ENCODE measurements around the gene PSG4.
"Not testable (repeated sequence)": the region's sequence is repeated elsewhere in the genome, so short reads cannot be mapped to it uniquely, and the experiment has no call there.

Gene PSG4

DNA sequence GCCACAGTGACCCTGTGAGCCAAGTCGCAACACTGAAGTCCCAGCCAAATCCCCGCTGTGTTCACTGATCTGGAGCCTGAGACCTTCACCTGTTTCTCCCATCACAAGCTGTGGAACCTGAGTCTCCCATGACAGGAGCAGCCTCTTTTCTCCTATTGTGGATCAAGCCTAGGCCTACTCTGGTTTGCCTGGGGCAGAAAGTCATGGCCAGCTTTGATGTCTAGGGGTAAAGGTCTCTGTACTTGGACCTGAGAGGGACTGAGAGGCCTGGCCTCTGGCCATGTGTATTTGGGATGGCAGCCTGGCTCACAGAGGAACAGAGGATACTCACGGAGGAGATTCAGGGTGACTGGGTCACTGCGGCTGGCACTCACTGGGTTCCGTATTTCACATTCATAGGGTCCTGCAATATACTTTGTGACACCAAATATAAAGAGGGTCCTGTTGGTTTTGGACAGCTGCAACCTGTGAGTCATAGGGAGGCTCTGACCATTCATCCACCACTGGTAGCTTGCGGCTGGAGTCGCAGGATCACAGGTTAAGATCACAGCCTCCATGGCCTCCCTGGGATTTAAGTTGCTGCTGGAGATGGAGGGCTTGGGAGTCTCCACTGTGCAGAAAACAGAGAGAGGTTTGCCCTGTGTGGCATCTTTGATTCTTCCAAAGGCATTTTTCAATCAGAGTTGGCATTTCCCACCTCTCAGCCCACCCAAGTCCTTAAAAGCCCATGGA, 7.6 kb downstream of the PSG4 start:
- not testable (repeated sequence) for DNase-seq (ENCODE audit: low read depth)

DNA sequence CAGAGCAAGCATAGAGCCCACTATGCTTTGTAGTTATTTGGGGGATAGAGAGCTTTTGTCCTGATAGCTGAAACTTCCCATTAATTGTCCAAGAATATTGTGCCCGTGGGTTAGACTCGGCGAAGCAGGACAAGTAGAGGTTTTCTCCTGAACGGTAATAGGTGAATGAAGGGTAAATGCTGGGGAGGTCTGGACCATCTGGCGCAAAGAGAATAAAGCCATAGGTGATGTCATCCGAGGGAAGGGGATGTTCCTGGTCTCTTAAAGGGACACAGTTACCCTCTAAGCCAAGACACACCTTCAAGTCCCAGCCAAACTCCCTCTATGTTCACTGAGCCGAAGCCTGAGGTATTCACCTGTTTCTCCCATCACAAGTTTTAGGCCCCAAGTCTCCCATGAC, 11.0 kb downstream of the PSG4 start:
- DNase-seq (ENCODE audit: low read depth): not testable (repeated sequence)

DNA sequence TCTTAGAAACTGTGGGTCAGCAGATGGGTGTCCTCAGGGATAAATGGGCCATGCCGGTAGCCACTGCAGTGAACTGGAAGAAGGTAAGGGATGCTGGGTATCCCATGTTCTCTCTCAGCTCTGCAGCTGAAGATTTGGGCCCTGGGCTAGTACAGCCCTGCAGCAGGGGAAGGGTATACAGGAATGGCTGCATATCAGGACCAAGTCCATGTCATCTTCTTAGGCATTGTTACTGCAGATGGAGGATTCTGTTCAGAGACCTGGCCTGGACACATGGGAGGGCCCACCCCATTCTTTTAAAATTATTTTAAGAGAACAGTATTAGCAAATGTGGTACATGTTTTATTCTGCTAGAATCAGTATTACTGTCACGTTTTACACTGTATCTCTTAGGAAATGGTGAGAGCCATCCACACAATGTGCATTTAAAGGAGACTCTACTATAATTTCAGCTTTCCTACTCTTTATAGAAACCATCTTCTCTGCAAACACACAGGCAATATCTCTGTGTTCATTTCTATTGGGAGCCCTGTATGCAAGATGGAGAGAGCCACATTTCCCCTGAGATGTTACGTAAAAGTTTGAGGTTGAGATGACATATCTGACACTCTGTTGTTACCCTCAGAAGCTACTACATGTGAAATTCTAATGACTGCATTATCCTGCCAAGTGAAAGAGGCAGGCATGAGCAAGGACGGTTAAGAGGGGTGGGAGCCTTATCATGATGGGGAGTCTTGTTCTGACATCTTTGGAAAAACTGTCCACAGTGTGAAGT, 12.9 kb downstream of the PSG4 start:
- not testable (repeated sequence) for DNase-seq (ENCODE audit: low read depth)

DNA sequence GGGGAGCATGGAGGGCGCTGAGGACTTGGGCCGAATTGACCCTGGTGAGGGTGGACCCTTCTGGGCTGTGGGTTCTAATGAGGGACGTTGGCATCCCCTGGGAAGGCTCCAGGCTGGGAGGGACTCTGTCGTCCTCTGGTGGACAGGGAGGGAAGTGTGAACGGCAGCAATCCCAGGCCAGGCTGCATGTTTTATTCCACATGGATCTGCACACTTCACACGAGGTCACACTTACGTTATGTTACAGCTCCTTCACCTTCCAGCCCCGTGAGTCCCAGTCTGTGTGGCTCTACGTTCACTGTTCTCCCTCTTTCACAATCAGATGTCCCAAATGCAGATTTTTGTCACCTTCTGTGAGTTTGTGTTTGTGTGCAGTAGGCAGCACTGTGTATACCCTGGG, 17.3 kb downstream of the PSG4 start:
- DNase-seq (ENCODE audit: low read depth): not testable (repeated sequence)

DNA sequence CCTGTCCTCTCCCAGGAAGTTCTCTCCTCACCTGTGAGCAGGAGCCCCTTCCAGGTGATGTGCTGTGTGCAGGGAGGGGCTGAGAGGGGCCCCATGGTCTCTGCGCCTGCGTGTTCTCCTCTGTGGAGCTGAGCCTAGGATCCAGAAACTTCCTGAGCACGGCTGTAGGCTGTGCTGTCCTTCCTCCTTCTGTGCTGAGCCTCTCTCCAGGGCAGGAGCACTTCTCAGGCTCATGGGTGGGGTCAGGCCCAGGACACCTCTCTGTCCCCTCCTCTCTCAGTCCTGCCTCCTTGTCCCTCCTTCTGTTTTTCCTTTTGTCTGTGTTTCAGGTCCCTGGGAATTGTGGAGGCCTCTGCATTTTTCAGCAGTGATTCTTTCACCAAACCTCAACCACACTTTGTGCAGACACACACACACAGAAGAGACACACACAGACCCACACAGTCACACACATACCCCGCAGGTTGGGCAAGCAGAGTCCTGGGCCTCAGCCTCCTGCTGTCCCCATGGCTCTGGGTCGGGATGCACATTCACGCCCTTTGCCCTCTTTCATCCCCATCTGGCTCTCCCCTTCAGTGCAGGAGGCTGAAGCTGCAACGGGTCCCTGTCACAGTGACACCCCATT, 19.0 kb downstream of the PSG4 start, which contains the start of gene PSG5:
TSS of gene PSG5 (minus strand) at position 226 of the 625 bp plus-strand sequence. CDS start at position 95, 131 bp downstream.
- not testable (repeated sequence) for DNase-seq (ENCODE audit: low read depth)

DNA sequence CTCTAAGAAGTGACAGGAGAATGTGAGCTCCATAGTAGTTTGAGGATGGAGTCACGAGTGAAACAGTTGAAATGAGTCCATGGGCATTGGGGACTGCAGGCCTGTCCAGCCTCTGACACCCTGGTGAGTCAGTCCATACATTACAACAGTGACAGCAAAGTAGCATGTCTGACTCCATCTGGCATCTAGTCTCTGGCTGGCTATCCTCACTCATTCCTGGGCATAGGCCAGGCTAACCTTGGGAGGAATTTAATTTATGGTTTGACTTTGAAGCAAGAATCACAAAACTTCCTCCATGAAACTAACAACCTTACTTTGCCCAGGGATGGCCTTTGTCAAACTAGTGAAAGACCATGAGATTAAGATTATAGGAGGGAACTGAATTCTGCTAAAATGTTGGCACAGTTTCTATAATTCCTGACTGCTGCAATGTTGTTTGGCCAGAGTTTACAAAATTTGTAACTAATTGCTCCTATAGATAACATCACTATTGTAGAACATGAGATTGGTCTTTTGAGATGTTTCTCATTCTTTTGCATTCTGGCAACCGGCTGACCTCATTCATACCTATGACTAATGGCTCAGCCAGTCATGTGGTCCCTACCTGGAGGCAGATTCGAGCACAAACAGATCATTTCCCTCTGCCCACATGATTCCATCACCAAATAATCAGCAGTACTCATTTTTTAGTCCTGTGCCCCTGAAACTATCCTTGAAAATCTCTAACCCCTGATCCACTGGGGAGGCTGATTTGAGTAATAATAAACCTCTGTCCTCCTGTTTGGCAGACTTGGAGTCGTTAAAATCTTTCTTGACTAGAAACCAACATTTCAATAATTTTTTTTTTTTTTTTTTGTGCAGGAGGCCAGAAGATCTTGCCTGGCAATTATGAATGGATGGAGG, 23.3 kb downstream of the PSG4 start:
- not testable (repeated sequence) for DNase-seq (ENCODE audit: low read depth)

DNA sequence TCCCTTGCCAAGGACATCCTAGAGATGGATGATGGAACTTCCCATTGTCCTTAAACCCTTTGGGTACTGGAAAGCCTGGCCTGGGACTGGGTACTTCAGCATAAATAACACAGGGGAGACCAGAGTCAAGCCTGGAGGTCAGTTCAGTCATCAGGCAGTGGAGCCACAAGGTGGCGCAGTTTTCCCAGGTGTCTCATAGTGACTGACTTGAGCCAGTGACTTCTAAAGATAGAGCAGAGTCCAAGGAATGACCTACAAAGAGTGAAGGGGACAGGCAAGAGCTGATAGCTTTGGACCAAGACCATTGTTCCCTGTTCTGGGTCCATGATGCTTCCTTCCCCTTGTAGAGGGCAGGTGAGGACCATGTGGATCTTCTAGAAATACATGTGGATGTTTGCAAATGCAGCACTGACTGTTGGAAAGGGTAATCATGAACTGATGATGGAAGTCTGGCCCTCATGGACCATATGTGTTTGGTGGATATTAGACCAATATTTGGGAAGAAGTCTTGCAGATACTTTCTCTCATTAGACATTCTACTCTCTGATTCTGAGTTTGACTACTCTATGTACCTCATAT, 25.8 kb downstream of the PSG4 start:
- DNase-seq (ENCODE audit: low read depth): not testable (repeated sequence)

DNA sequence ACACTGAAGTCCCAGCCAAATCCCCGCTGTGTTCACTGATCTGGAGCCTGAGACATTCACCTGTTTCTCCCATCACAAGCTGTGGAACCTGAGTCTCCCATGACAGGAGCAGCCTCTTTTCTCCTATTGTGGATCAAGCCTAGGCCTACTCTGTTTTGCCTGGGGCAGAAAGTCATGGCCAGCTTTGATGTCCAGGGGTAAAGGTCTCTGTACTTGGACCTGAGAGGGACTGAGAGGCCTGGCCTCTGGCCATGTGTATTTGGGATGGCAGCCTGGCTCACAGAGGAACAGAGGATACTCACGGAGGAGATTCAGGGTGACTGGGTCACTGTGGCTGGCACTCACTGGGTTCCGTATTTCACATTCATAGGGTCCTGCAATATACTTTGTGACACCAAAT, 26.9 kb downstream of the PSG4 start:
- not testable (repeated sequence) for DNase-seq (ENCODE audit: low read depth)

DNA sequence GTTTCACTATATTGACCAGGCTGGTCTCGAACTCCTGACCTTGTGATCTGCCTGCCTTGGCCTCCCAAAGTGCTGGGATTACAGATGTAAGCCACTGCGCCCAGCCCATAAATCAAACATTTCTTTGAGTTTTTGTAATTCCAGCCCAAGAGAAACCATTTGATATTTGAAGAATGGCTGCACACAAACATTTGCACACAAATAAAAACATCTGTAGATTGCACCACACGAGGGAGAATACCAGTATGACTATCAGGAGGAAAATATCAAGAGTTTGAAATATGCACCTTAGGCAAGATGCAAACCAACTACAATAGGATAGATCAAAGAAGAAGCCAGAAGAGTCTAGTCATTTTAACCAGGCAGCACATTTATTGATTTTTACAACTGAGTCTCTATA, 39.5 kb downstream of the PSG4 start:
- DNase-seq (ENCODE audit: low read depth): not testable (repeated sequence)

DNA sequence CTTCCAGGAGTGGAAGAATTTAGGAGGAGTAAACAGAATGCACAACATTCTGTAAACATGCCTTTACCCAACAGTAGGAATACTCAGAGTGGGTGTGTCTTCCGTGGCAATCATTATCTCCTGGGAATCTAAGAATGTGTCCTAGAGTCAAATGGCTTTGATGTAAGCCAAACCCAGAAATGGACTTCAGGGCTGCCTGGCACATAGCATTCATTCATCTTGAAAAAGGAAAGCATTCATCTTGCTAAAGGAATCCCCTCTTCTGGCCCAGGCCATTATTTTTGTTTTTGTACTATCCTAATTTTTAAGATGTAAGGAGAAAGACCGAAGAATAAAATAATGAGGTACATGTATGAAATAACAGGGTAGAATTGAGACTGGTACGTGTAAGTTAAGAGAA, 42.3 kb downstream of the PSG4 start:
- not testable (repeated sequence) for DNase-seq (ENCODE audit: low read depth)

DNA sequence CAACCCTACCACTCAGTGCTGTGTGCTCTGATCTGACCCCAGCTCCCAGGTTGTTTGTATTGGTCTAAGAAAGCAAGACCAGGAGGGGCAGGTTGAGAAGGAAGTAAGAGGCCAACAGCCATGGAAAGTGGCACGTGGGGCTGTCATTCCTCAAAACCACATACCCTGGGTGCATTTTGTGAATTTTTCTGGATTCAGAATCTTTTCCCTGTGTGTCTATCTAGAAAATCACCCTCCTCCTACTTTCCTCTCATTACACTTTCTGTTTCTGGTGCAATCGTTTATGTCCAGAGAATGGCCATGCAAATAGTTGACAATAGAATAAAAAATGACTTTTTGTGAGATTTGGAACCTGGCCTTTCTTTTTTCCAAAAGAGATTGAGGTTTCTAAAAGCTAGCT, 43.2 kb downstream of the PSG4 start:
- DNase-seq (ENCODE audit: low read depth): not testable (repeated sequence)

DNA sequence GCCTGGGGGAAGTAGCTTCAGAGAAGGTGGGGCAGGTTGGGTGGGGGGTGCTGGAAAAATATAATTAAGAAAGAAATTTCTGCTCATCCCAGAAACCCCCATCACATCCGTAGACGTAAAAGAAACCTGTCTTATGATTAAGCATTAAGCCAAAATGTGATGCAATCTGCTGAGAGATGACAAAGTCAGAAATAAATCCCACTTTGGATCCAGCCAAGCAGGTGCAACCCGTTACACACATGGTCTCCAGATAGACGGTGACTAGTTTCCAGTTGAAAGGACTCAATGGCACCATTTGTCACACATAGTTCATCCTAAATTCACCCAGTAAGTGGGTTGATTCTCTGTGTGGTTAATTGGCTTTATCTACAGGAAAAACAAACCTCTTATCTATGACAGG, 53.2 kb downstream of the PSG4 start:
- no peak for DNase-seq (ENCODE audit: low read depth)

DNA sequence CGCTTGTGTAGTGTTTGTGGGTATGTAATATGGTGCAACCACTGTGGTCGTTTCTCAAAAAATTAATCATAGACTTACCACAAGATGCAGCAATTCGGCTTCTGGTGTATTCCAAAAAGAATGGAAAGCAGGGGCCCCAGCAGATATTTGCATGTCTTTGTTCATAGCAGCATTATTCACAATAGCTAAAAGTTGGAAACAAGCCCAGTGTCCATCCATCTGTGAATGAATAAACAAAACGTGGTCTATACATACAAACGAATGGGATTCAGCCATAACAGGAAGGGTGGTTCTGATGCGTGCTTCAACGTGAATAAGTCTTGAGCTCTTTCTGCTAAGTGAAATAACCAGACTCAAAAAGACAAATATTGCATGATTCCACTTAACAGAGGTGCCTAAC, 55.6 kb downstream of the PSG4 start:
- not testable (repeated sequence) for DNase-seq (ENCODE audit: low read depth)

DNA sequence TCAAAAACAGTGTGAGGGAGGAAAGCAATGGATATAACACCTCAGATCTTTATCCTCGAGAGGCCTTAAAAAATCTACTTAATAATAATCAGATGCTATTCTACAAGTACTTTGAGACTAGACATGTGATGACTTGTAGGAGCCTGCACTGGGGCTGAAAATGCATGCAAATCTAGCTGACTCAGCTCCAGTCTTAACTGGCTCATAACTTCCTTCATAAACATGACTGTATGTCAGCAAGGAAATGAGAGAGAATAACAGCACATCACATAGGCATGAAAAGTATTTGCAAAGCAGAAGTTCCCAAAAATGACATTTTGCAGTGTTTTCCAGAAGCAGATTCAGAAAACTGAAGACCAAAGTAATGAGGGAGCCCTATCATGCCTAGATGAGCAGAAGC, 57.2 kb downstream of the PSG4 start:
- no peak for DNase-seq (ENCODE audit: low read depth)
